Activated effector memory CD4-positive, alpha-beta T cell treated with anti-CD3 and anti-CD28 coated beads, Interleukin-2, amount 50 U/mL, for 16 hours (primary cell): Measurements from ENCODE around the gene BNIP1.

Experiments used
- DNase-seq: peaks from one replicate; pipeline ENCODE4 v3.0.0-alpha.2; 2020

BNIP1 gene

GRCh38 chr5:173165177-173166016 is 21.1 kb downstream of the BNIP1 start:
- no peak for DNase-seq

- DNase-seq: no peak
These were observed 27.8 kb downstream of the BNIP1 start for GRCh38 chr5:173172166-173172565.

DNA sequence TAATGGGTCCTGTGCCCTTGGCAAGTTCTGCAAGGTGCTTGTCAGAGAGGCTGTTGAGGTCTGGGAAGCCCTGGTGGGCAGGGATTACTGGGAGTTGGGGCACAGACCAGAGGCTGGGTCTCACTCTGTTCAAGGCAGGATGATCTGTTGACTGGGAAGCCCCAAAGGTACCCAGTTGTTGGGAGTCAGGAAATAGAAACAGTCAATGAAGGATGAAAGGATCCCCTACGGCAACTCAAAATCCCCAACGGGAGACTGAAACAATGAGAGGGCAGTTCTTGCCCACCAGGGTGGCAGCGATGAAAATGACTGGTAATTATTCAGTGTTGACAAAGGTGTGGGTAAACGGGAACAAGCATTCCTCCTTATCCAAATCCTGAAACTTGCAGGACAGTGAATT is 31.2 kb downstream of the BNIP1 start:
- DNase-seq: no peak

GRCh38 chr5:173178369-173178910 is 34.1 kb downstream of the BNIP1 start:
- peak; percentile 65 for DNase-seq

DNA sequence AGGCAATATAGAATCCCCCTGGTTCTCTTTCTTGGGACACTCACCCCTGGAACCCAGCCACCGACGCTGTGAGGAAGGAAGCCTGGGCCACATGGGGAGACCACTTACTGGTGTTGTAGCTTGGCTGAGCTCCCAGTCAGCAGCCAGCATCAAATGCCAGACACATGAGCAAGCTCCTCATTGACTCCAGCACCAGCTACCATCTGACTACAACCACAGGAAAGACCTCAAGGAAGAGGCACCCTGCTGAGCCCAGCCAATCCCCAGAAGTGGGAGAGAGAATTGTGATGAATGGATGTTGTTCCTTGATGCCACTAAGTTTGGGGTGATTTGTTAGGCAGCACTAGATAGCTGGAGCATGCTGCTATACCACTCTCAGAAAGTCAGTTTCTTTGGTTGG is 36.0 kb downstream of the BNIP1 start:
- DNase-seq: no peak

DNA sequence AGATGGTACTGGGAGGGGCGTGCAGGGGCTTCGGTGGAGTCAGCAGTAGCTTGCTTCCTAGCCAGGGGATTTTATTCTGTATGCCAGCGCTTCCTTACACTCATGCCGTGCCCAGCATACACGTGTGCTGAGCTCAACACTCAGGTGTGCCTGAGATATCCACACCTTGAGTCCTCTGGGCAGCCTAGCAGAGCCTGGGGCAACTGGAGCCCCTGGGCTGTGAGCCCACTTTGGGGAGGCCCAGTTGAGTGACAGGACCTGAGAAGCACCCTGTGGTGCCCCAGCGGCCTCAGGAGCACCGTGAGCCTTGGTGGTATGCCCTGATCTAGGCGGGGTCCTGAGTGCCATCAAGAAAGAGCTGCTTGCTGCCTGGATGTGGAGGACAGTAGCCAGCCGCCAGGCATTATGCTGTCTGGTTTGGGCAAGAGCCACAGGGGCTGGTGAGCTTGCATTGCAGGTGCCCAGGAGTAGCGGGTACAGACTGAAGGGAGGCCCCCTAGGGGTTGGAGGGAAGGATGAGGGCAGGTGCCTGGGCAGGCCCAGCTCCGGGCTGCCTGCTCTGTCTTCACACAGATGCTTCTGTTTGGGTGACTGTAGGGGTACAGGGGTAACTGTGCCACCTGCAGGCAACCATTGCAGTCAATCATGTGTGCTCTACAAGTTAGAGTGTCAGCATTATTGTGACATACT is 42.9 kb downstream of the BNIP1 start:
- DNase-seq: no peak

DNA sequence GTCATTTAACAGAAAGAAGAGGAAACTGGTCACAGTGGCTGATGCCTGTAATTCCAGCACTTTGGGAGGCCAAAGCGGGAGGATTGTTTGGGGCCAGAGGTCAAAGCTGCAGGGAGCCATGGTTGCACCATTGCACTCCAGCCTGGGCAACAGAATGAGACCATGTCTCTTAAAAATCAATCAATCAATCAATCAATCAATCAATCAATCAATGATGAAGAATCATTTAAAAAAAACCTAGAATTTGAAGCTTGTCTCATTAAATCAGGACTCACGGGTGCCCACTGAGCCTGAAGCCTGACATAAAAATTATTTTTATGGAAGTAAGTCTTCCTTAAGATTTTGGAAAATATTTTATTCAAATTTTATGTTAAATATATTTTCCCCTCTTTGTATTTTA is 43.9 kb downstream of the BNIP1 start:
- DNase-seq: no peak

GRCh38 chr5:173191015-173191414 is 46.7 kb downstream of the BNIP1 start:
- no peak for DNase-seq

DNA sequence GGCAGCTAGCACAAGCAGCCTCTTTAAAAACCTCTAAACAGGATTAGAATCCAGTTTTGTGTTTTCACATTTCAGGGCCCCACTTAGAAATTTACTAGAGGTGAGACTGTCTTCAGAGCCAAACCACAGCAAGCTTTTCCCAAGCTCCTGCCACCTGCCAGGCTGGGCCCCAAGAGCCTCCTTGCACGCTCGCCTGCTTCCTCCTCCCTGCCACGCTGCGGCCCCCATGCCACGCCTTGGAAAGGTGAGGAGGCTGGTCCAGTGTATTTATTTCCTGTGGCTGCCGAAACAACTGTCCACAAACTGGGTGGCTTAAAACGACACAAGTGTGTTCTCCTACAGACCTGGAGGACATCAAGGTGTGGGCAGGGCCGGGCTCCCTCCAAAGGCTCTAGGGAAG is 47.2 kb downstream of the BNIP1 start:
- DNase-seq: no peak

- DNase-seq: no peak
These were observed 48.2 kb downstream of the BNIP1 start for GRCh38 chr5:173192561-173192960.

DNA sequence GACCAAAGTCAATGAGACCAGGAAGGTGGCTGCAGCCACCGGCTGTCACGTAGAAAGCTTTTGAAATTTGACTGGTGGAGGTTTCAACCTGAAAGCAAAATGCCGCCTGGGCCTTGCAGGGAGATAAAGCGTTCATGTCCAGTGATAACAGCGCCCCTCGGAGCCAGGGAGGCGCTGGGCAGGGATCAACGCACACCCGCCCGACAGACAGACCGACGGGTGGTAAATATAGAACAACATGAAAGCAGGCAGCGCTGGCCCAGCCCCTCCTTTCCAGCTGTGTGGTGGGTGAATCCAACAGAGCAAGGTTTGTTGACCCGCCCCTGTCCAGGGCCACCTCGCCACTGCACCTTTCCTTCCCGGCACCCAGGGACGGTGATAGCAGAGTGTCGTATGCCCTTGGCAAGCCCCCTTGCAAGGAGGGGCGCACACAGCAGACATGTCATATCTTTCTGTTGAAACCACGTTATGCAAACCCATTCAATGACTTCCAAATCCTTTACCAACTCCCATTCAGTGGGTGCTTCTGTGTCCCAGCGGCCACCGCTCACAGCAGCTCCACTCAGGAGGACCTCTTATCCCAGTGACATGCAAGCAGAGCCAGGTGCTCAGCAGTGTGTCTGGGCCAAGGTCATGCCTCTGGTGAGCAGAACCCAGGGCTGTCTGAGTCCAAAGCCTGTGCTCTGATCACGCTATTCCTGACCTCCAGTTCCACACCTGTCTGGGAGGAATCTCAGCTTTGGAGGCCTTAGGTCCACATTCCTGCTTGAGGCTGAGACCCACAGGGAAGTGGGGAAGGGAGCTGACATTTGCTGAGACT is 52.0 kb downstream of the BNIP1 start:
- no peak for DNase-seq

DNA sequence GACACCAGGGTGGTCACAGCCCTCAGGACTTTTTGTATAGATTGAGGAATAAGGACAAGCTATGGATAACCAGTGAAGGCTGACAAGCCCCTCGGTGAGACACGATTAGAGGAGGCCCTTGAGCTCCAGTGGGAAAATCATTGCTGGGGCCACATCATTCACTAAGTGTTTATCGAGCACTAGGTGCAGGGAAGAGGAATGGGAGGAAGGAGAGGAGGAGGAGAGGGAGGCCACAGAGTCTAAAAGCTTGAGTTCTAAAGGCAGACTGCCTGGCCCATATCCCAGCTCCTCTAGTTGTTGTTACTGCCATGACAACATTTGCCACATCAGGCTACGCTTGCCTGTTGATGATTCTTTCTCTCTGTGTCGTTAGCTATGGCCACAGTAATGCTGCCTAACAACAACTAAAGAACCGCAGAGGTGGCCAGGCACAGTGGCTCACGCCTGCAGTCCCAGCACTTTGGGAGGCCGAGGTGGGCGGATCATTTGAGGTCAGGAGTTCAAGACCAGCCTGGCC is 53.1 kb downstream of the BNIP1 start:
- no peak for DNase-seq

DNA sequence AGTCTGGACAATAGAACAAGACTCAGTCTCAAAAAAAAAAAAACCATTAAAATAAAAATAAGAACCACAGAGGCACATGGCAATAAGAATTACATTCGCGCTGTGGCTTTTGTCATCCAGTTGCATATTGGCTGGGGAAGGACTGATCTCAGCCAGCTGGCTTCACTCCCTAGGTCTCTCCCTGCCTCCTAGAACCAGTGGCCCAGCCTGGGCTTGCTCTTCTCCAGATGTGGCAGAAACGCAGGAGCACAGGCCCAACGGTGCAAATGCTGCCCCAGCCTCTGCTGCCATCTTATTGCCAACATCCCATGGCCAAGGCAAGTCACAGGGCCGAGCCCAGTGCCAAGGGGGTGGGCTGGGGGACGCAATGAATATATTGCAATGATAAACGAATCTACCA is 53.7 kb downstream of the BNIP1 start:
- no peak for DNase-seq

DNA sequence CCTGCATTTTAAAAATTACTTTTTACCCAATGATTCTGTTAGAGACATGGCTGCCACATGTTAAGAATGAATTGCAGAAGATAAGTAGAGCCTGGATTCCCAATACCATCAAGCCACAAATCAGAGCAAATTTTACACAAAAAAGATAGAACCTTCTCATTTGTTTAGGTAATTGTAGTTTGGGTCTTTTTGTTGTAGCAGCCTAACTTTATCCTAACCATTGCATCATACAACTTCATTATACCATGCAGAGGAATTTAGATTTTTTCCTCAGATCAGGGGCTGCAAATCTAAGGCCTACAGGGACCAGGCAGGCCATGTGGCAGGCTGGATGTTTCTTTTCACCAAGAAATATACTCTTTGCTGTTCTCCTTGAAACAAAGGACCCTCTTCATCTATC is 56.0 kb downstream of the BNIP1 start:
- no peak for DNase-seq

DNA sequence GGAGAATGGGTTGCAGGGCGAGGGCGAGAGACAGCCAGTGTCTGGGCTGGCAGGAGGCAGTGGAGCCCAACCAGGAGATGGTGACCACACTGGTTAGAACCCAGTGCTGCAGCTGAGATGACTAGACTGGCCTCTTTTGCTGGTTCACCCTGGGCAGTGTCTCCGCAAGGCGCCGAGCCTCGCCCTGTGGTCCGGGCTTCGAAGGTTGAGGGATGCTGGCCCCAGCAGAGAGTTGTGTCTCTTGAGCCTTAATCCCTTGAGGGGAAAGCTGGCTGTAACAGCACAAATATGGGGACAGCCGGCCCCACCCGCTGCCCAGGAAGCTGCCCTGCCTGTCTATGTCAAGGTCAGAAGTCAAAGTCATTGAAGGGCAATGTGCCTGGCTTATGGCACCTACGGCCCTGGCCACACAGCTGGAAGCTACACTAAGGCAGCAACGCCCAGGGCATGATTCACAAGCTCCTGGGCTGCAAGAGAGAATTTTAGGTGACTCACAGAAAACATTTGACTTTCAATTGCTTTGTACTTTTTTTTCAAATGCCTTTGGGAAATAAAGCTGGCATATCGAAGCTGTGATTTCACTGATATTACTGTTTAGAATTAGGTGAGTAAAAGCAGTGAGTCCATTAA is 57.4 kb downstream of the BNIP1 start:
- no peak for DNase-seq

GRCh38 chr5:173202266-173202875 is 58.0 kb downstream of the BNIP1 start:
- no peak for DNase-seq

DNA sequence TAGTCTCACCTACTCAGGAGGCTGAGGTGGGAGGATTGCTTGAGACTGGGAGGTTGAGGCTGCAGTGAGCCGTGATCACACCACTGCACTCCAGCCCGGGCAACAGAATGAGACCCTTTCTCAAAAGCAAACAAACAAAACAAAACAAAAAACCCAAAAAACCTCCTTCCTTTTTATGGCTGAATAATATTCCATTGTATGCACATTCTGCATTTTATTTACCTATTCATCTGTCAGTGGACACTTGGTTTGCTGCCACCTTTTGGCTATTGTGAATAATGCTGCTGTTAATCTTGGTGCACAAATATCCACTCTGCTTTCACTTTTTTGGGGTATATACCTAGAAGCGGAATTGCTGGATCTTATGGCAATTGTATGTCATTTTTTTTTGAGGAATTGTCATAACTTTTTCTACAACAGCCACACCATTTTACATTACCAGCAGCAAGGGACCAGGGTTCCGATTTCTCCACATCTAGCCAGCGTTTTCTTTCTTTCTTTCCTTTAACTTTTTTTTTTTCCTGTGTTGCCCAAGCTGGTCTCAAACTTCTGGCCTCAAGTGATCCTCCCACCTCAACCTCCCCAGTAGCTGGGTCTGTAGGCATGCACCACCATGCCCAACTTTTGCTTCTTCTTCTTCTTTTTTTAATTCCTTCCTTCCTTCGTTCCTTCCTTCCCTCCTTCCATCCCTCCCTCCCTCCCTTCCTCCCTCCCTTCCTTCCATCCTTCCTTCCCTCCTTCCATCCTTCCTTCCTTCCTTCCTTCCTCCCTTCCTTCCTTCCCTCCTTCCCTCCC is 60.1 kb downstream of the BNIP1 start:
- DNase-seq: no peak

DNA sequence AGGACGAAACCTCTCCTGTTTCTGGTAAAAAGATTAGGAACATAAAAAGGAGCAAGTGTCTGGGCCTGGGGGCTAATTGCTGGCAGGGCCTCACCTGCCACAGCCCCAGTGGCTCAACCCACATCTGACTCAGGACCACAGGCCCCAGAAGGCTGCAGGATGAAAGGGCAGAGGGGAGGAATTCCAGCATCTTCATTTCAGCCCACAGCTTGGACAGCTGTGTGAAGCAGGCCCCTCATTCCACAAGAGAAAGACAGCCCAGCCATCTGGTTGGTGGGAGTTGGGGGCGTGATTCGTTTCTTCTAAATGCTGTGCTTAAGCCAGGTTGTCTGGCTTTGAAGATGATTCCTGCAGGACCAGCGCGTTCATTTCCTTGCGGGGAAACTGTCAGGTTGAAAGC is 61.6 kb downstream of the BNIP1 start:
- DNase-seq: no peak

DNA sequence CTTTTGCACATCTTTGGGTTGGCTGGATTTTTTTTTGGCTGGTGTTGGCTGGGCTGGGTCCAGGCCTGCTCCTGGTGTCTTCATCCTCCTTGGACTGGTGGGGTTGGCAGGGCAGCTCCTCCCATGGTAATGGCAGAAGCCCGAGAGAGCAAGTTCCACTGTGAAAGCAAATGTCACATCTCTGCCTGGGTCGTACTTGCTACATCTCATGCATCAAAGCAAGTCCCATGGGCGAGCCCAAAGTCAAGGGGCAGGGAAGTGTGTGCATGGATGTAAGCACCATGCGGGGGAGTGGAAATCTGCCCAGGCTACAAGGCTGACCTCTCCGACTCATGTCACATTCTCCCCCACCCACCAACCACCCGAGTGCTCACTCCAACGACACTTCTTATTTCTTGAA is 64.0 kb downstream of the BNIP1 start:
- DNase-seq: no peak

DNA sequence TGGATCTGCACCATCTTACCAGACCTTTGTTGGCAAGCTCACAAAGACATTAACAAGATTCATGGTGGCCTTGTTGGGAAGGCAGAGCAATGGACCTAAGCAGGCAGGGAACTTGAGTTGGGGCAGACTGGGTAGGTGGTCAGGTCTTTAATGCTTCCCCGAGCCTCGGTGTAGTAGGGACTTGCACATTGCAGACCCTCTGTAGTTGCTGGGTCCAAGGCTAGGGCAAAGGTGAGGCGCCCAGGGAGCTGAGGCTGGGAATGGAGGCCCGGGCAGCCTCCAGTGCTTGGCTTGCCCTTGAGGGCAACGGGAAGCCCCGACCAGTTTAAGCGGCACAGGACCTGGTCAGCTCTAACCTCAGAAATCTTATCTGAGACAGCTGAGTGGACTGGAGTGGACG is 66.5 kb downstream of the BNIP1 start:
- no peak for DNase-seq

DNA sequence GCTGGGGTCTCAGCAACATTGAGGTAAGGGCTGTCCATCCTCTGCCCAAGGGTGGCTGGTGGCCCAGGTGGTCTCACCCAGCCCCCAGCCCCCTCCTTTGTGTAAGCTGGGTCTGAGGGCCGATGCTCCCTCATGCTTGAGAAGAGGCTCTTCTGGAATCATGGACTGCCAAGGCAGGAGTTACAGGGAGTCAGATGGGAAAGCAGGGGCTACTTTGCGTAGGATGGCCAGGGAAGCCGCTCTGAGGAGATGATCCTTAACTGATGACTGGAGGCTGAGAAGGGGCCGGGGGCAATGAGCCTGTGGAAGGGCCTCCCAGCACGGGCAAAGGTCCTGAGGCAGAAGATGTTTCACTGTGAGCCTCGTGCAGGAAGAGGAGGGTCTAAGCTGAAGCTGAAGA is 67.0 kb downstream of the BNIP1 start:
- no peak for DNase-seq
